Measurements from ENCODE around the gene OLFM1.

OLFM1 gene

GRCh38 chr9:135081731-135082130 is 5.7 kb upstream of the OLFM1 start:
- no peak overlapping the region for H3K4me3 ChIP-seq (ENCODE audit: low read length)
- TF ChIP-seq CTCF (IDR thresholded peaks at IDR 0.05; ENCODE audit: insufficient read depth, low read depth, low read length, missing control alignments), result no peak
- no peak for DNase-seq (ENCODE audit: low read depth)

GRCh38 chr9:135082536-135082935 is 4.9 kb upstream of the OLFM1 start:
- DNase-seq (ENCODE audit: low read depth), result no peak
- no peak for TF ChIP-seq CTCF (IDR thresholded peaks at IDR 0.05; ENCODE audit: insufficient read depth, low read depth, low read length, missing control alignments)
- no peak overlapping the region for H3K4me3 ChIP-seq (ENCODE audit: low read length)

GRCh38 chr9:135083241-135083810 is 4.1 kb upstream of the OLFM1 start:
- TF ChIP-seq CTCF (IDR thresholded peaks at IDR 0.05; ENCODE audit: insufficient read depth, low read depth, low read length, missing control alignments), result no peak
- H3K4me3 ChIP-seq (ENCODE audit: low read length), result no peak overlapping the region
- no peak for DNase-seq (ENCODE audit: low read depth)

- H3K4me3 ChIP-seq (ENCODE audit: low read length), result no peak overlapping the region
- no peak for DNase-seq (ENCODE audit: low read depth)
- TF ChIP-seq CTCF (IDR thresholded peaks at IDR 0.05; ENCODE audit: insufficient read depth, low read depth, low read length, missing control alignments), result no peak
These were observed 3.6 kb upstream of the OLFM1 start for GRCh38 chr9:135083831-135084230.

GRCh38 chr9:135084262-135084661 is 3.2 kb upstream of the OLFM1 start:
- no peak for DNase-seq (ENCODE audit: low read depth)
- TF ChIP-seq CTCF (IDR thresholded peaks at IDR 0.05; ENCODE audit: insufficient read depth, low read depth, low read length, missing control alignments), result no peak
- no peak overlapping the region for H3K4me3 ChIP-seq (ENCODE audit: low read length)

GRCh38 chr9:135084881-135085760 is 2.3 kb upstream of the OLFM1 start:
- H3K4me3 ChIP-seq (ENCODE audit: low read length), result no peak overlapping the region
- no peak for DNase-seq (ENCODE audit: low read depth)
- TF ChIP-seq CTCF (IDR thresholded peaks at IDR 0.05; ENCODE audit: insufficient read depth, low read depth, low read length, missing control alignments), result no peak

Measured in epithelial cell of esophagus (primary cell).